ENCODE data around the gene OOEP. TPM values are rescaled to one million over a fixed set of nuclear protein-coding genes. Genes with fewer than 3 reads are reported as not detected.
"Not testable (repeated sequence)": the region's sequence is repeated elsewhere in the genome, so short reads cannot be mapped to it uniquely, and the experiment has no call there.

OOEP gene
- total and polyA plus RNA-seq, 8 donors = 0.18 TPM; not detected in 7

DNA sequence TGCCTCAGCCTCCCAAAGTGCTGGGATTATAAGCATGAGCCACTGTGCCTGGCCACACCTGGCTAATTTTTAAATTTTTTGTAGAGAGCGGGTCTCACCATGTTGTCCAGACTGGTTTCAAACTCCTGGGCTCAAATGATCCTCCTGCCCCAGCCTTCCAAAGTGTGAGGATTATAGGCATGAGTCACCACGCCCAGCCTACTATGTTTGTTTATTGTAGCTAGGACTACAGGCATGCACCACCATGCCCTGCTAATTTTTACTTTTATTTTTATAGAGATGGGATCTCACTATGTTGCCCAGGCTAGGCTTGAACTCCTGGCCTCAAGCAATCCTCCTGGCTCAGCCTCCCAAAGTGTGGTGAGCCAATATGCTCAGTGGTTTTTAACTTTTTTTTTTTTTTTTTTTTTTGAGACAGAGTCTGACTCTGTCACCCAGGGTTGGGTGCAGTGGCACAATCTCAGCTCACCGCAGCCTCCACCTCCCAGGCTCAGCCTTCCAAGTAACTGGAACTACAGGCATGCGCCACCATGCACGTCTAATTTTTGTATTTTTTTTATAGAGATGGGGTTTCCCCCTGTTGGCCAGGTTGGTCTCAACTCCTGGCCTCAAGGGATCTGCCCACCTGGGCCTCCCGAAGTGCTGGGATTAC, 12.9 kb upstream of the OOEP start:
- WGBS, 5 donors = 87 to 91% (median 90%) methylated on average over 6 of the region's 6 CpGs
- no peaks in the 10 kb centered on the region for H3K36me3 ChIP-seq
- no peak overlapping the region for H3K4me3 ChIP-seq
- no peak for DNase-seq
- no peaks in the 10 kb centered on the region for H3K4me1 ChIP-seq
- H3K27ac ChIP-seq = no peak overlapping the region
- no peak for TF ChIP-seq EP300 (IDR thresholded peaks at IDR 0.05)
- no peak for TF ChIP-seq POLR2A (IDR thresholded peaks at IDR 0.05)
- TF ChIP-seq, protein P1, sequence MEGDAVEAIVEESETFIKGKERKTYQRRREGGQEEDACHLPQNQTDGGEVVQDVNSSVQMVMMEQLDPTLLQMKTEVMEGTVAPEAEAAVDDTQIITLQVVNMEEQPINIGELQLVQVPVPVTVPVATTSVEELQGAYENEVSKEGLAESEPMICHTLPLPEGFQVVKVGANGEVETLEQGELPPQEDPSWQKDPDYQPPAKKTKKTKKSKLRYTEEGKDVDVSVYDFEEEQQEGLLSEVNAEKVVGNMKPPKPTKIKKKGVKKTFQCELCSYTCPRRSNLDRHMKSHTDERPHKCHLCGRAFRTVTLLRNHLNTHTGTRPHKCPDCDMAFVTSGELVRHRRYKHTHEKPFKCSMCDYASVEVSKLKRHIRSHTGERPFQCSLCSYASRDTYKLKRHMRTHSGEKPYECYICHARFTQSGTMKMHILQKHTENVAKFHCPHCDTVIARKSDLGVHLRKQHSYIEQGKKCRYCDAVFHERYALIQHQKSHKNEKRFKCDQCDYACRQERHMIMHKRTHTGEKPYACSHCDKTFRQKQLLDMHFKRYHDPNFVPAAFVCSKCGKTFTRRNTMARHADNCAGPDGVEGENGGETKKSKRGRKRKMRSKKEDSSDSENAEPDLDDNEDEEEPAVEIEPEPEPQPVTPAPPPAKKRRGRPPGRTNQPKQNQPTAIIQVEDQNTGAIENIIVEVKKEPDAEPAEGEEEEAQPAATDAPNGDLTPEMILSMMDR (IDR thresholded peaks at IDR 0.05) = no peak
- no peaks in the 10 kb centered on the region for H3K9me3 ChIP-seq
- H3K27me3 ChIP-seq = no peaks in the 10 kb centered on the region
- intact Hi-C loops (cut with DNase I; ENCODE audit: low total_unique reads) = no loop called here

GRCh38 chr6:73381531-73381930, 11.8 kb upstream of the OOEP start:
- H3K4me1 ChIP-seq; H3K36me3 ChIP-seq; H3K9me3 ChIP-seq; DNase-seq; intact Hi-C loops (cut with DNase I; ENCODE audit: low total_unique reads); H3K27me3 ChIP-seq; H3K27ac ChIP-seq; H3K4me3 ChIP-seq: not testable (repeated sequence)
- WGBS, 5 donors = 91 to 97% (median 95%) methylated on average over 10 of the region's 10 CpGs

- WGBS, 5 donors = 32 to 49% (median 40%) methylated on average over 3 of the region's 3 CpGs
- Histone ChIP-seq H3K27me3 (no peaks in the 10 kb centered on the region), H3K36me3 (no peaks in the 10 kb centered on the region), H3K27ac (no peak overlapping the region), H3K9me3 (peaks cover 4 to 5% (median 5%) of the 10 kb centered on the region in 4 donors), H3K4me1 (no peaks in the 10 kb centered on the region), H3K4me3 (no peak overlapping the region)
- intact Hi-C loops (cut with DNase I; ENCODE audit: low total_unique reads) = no loop called here
- TF ChIP-seq POLR2A (IDR thresholded peaks at IDR 0.05) (no peak), POLR2AphosphoS5 (IDR thresholded peaks at IDR 0.05) (no peak), EP300 (IDR thresholded peaks at IDR 0.05) (no peak)
- TF ChIP-seq, protein P1 (IDR thresholded peaks at IDR 0.05) = no peak
- no peak for DNase-seq
These were observed 7.5 kb upstream of the OOEP start for GRCh38 chr6:73377225-73377624.

DNA sequence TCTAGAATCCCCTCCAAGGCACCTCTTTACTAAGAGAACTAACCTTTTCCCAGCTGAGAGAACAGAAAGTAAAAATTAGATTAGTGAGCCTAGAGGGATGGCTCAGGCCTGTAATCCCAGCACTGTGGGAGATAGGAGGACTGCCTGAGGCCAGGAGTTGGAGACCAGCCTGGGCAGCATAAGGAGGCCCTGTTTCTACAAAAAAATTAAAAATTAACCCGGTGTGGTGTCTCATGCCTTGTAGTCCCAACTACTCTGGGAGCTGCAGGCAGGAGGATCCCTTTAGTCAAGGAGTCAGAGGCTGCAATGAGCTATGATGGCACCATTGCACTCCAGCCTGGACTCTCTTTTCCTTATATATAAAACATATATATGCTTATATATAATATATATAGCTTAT, 5.5 kb upstream of the OOEP start:
- no peak overlapping the region for H3K4me3 ChIP-seq
- H3K9me3 ChIP-seq = peaks cover 10 to 21% (median 16%) of the 10 kb centered on the region in 4 donors
- H3K27me3 ChIP-seq = no peaks in the 10 kb centered on the region
- no peak overlapping the region for H3K27ac ChIP-seq
- no peaks in the 10 kb centered on the region for H3K36me3 ChIP-seq
- TF ChIP-seq POLR2AphosphoS5 (IDR thresholded peaks at IDR 0.05) (no peak), EP300 (IDR thresholded peaks at IDR 0.05) (no peak), POLR2A (IDR thresholded peaks at IDR 0.05) (no peak)
- TF ChIP-seq, protein P1 (IDR thresholded peaks at IDR 0.05) = no peak
- no peak for DNase-seq
- intact Hi-C loops (cut with DNase I; ENCODE audit: low total_unique reads) = no loop called here
- WGBS, 5 donors = 79 to 85% (median 83%) methylated on average over 1 of the region's 1 CpG
- no peaks in the 10 kb centered on the region for H3K4me1 ChIP-seq

DNA sequence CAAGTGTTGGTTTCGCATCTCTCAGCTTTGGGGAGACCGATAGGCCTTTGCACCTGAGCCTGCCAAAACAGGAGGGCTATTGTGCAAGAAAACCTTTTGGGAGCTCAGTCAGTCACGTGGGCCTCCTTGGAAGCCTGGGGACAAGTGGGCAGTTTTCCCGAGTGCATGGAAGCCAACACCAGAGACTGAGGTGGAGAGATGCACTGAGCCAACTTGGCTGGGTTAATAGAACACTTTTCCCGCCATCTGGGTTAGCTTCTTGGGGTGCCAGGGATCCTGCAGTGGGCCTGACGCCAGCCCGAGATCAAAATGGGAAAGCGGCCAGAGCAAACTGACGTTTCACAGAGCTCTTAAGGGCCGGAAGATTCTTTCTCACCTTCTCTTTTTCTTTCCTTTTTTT, 2.8 kb upstream of the OOEP start:
- TF ChIP-seq POLR2A (IDR thresholded peaks at IDR 0.05) (no peak), EP300 (IDR thresholded peaks at IDR 0.05) (no peak), POLR2AphosphoS5 (IDR thresholded peaks at IDR 0.05) (no peak)
- TF ChIP-seq, protein P1 (IDR thresholded peaks at IDR 0.05) = no peak
- no peak for DNase-seq
- 80 to 88% (median 83%) methylated on average over 10 of the region's 10 CpGs for WGBS, 5 donors
- Histone ChIP-seq H3K27ac (no peak overlapping the region), H3K36me3 (no peaks in the 10 kb centered on the region), H3K4me1 (no peaks in the 10 kb centered on the region), H3K9me3 (peaks cover 10 to 21% (median 16%) of the 10 kb centered on the region in 4 donors), H3K27me3 (no peaks in the 10 kb centered on the region), H3K4me3 (no peak overlapping the region)
- intact Hi-C loops (cut with DNase I; ENCODE audit: low total_unique reads) = no loop called here

Measured in stomach (tissue), 9 donors.